ENCODE data around the gene MIXL1. TPM values are rescaled to one million over a fixed set of nuclear protein-coding genes. Genes with fewer than 3 reads are reported as not detected.
"Not testable (repeated sequence)": the region's sequence is repeated elsewhere in the genome, so short reads cannot be mapped to it uniquely, and the experiment has no call there.

Gene MIXL1
- under 1 TPM in 1 of 2 experiments, not detected in 1; 0.10 TPM for total RNA-seq

- Mint-ChIP-seq H3K27me3 (peaks cover 38% of the 10 kb centered on the region), H3K9me3 (no peaks in the 10 kb centered on the region), H3K27ac (no peak within 1 kb of the TSS), H3K4me3 (peak within 1 kb of the TSS; percentile 79), H3K4me1 (peaks cover 11% of the 10 kb centered on the region), H3K36me3 (peaks cover 4% of the 10 kb centered on the region)
- DNase-seq: peak; percentile 5
Observed at GRCh38 chr1:226223157-226223785, at the start of gene MIXL1. Gene MIXL1, plus strand, starts transcription at chr1:226223664. Its CDS starts 18 bp downstream, at chr1:226223682.

GRCh38 chr1:226176870-226177269 lies 46.6 kb upstream of the MIXL1 start:
- Mint-ChIP-seq H3K36me3 (peaks cover 21% of the 10 kb centered on the region), H3K27me3 (no peaks in the 10 kb centered on the region), H3K4me1 (peaks cover 34% of the 10 kb centered on the region), H3K9me3 (peaks cover 2% of the 10 kb centered on the region), H3K27ac (no peak overlapping the region), H3K4me3 (no peak overlapping the region)
- no peak for DNase-seq

DNA sequence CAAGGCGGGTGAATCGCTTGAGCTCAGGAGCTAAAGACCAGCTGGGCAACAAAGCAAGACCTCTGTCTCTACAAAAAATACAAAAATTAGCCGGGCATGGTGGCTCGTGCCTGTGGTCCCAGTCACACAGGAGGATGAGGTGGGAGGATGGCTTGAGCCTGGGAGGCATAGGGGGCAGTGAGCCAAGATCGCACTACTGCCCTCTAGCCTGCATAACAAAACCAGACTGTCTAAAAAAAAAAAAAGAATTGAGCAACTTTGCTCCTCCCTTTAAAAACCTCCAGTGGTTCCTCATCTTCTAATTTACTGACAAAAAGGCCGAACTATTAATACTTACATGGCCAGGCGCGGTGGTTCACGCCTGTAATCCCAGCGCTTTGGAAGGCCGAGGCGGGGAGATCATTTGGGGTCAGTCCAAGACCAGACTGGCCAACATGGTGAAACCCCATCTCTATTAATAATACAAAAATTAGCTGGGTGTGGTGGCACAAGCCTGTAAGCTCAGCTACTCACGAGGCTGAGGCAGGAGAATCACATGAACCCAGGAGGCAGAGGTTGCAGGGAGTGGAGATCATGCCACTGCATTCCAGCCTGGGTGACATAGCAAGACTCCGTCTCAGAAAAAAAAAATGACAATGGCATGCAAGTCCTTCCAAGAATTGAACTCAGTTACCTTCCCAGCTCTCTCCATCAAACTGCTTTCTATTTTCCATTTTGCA lies 41.3 kb upstream of the MIXL1 start:
- DNase-seq: no peak
- Mint-ChIP-seq H3K27me3 (no peaks in the 10 kb centered on the region), H3K4me1 (peaks cover 46% of the 10 kb centered on the region), H3K27ac (peak overlapping the region; percentile 49), H3K4me3 (no peak overlapping the region), H3K36me3 (peaks cover 30% of the 10 kb centered on the region), H3K9me3 (peaks cover 2% of the 10 kb centered on the region)

DNA sequence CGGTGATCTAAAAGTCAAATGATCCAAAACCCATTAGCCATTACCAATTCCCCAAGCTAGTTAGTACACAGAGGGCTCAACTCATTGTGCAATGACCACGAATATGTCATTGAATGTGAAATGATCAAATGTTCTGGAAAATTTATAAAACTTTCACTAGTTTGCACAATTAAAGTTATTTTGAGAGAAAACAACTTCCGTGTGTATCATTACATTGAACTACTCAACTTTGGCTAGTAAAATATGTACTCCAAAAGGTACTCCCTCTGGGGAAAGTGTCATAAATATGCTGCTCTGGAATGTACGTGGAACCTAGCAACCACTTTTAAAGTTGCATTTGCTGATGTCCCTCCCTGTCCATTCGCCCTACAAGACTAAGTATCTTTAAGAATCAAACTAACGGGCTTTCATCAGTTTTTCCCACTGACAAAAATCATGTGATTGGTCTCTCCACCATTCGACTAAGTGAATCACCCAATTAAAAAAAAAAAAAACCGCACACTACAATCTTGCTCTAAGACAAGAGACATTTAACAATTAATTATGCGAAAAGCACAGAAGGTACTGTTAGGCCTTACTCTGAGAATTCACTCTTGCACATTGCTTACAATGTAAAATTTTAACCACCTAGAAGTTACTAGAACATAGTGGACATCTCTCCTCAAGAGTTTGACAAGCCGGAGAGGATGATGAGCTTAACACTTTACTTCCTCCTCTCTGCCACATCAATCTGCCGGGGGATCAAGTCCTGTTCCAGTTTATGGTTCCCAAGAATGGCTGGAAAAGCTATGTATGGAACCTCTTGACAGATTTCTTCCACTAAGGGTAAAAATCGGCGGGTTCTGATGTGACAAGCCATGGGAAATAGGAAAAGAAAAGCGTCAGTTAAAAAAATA lies 38.1 kb upstream of the MIXL1 start:
- Mint-ChIP-seq H3K4me3 (peak overlapping the region; percentile 94), H3K36me3 (peaks cover 15% of the 10 kb centered on the region), H3K27me3 (no peaks in the 10 kb centered on the region), H3K9me3 (no peaks in the 10 kb centered on the region), H3K27ac (peak overlapping the region; percentile 87), H3K4me1 (peaks cover 32% of the 10 kb centered on the region)
- DNase-seq: no peak

GRCh38 chr1:226186124-226187018 lies 37.1 kb upstream of the MIXL1 start, which contains the start of gene ACBD3:
Gene ACBD3, minus strand, starts transcription at chr1:226186741. Its CDS starts 66 bp downstream, at chr1:226186675.
- Mint-ChIP-seq H3K4me1 (peaks cover 28% of the 10 kb centered on the region), H3K36me3 (peaks cover 15% of the 10 kb centered on the region), H3K4me3 (peak within 1 kb of the TSS; percentile 94), H3K9me3 (no peaks in the 10 kb centered on the region), H3K27ac (peak within 1 kb of the TSS; percentile 87), H3K27me3 (no peaks in the 10 kb centered on the region)
- DNase-seq: peak; percentile 86

- Mint-ChIP-seq H3K27ac (peak overlapping the region; percentile 80), H3K36me3 (peaks cover 14% of the 10 kb centered on the region), H3K4me1 (peaks cover 22% of the 10 kb centered on the region), H3K4me3 (peak overlapping the region; percentile 89), H3K9me3 (no peaks in the 10 kb centered on the region), H3K27me3 (no peaks in the 10 kb centered on the region)
- DNase-seq: no peak
Observed at GRCh38 chr1:226187019-226187322, 36.5 kb upstream of the MIXL1 start.

DNA sequence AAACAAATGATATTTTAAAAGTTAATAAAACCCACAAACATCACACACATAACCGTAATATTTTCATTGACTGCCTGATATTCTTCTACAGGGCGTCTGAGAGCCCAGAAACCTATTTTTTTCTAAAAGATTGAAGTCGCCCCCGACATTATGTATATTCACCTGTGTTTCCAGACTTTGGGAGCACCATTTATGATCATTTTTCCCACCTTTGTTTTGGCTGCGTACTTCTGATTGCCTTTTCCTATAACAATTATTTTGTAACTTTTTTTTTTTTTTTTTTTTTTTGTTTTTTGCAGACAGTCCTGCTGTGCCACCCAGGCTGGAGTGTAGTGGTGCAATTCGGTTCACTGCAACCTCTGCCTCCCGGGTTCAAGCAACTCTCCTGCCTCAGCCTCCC lies 36.1 kb upstream of the MIXL1 start:
- no peak for DNase-seq
- Mint-ChIP-seq H3K27me3 (no peaks in the 10 kb centered on the region), H3K27ac (peak overlapping the region; percentile 80), H3K4me3 (peak overlapping the region; percentile 52), H3K36me3 (peaks cover 14% of the 10 kb centered on the region), H3K4me1 (peaks cover 20% of the 10 kb centered on the region), H3K9me3 (no peaks in the 10 kb centered on the region)

- H3K36me3 Mint-ChIP-seq: no peaks in the 10 kb centered on the region
- H3K27ac Mint-ChIP-seq: no peak overlapping the region
- no peaks in the 10 kb centered on the region for H3K9me3 Mint-ChIP-seq
- H3K27me3 Mint-ChIP-seq: peaks cover 3% of the 10 kb centered on the region
- peaks cover 2% of the 10 kb centered on the region for H3K4me1 Mint-ChIP-seq
- no peak overlapping the region for H3K4me3 Mint-ChIP-seq
- no peak for DNase-seq
Observed at GRCh38 chr1:226195144-226195543, 28.3 kb upstream of the MIXL1 start.

DNA sequence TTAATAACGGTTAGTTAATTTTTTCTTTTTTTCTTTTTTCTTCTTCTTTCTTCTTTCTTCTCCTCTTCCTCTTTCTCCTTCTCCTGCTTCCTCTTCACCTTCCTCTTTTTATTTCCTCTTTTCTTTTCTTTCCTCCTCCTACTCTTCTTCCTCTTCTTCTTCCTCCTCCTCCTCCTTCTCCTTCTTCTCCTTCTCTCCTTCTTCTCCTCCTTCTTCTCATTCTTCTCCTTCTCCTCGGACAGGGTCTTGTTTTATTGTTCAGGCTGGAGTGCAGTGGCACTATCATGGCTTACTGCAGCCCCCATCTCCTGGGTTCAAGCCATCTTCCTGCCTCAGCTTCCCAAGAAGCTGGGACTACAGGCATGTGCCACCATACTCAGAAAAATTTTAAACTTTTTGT lies 23.5 kb upstream of the MIXL1 start:
- H3K4me1 Mint-ChIP-seq: peaks cover 2% of the 10 kb centered on the region
- H3K27me3 Mint-ChIP-seq: peaks cover 3% of the 10 kb centered on the region
- no peaks in the 10 kb centered on the region for H3K9me3 Mint-ChIP-seq
- H3K4me3 Mint-ChIP-seq: no peak overlapping the region
- no peaks in the 10 kb centered on the region for H3K36me3 Mint-ChIP-seq
- no peak for DNase-seq
- H3K27ac Mint-ChIP-seq: no peak overlapping the region

DNA sequence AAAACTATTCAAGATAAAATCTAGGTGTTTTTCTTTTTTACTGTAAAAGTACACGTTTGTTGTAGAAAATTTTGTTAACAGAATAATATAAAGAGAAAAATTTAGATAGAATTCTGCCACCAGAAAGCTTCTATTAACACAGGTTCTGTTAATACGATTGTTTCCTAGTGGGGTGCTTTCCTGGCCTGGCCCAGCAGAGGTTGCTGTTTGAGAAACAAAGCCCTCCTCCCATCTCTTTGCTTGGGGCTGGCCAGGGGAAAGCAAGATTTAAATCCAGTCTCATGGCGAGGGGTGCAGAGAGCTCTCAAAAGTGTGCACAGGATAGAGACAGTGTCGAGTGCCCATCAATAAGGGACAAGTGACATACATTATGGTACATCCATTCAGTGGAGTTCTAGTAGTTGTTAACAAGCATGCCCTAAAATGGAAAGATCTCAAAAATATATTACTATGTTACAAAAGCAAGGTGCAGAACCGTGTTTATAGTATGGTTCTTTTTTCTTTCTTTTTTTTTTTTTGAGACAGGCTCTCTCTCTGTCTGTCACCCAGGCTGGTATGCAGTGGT lies 22.4 kb upstream of the MIXL1 start:
- no peak overlapping the region for H3K27ac Mint-ChIP-seq
- DNase-seq: no peak
- no peaks in the 10 kb centered on the region for H3K9me3 Mint-ChIP-seq
- peaks cover 3% of the 10 kb centered on the region for H3K27me3 Mint-ChIP-seq
- no peaks in the 10 kb centered on the region for H3K36me3 Mint-ChIP-seq
- no peak overlapping the region for H3K4me3 Mint-ChIP-seq
- peaks cover 2% of the 10 kb centered on the region for H3K4me1 Mint-ChIP-seq

GRCh38 chr1:226202246-226202645 lies 21.2 kb upstream of the MIXL1 start:
- Mint-ChIP-seq H3K9me3 (no peaks in the 10 kb centered on the region), H3K27ac (no peak overlapping the region), H3K27me3 (peaks cover under 1% of the 10 kb centered on the region), H3K4me1 (no peaks in the 10 kb centered on the region), H3K4me3 (no peak overlapping the region), H3K36me3 (no peaks in the 10 kb centered on the region)
- no peak for DNase-seq

- not testable (repeated sequence) for DNase-seq, H3K27me3 Mint-ChIP-seq, H3K27ac Mint-ChIP-seq, H3K9me3 Mint-ChIP-seq, H3K4me1 Mint-ChIP-seq, H3K4me3 Mint-ChIP-seq, H3K36me3 Mint-ChIP-seq
Observed at GRCh38 chr1:226202666-226203065, 20.8 kb upstream of the MIXL1 start.

DNA sequence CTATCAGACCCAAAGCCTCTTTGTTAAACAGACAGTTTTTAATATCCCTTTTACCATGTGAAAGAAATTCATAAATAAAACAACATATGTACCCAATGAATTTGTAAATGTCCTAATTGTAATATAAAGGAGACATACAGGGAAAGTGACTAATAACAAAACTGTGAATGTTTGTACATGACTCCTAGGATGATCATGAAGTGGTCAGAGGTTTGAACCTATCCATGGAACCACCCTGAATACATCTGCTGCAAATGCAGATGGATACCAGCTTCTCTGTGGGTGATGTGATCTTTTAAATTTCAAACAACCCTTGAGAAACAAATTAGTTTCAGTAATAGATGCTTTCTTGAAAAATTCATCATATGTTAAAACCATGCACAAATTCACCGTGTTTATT lies 20.2 kb upstream of the MIXL1 start:
- Mint-ChIP-seq H3K36me3 (no peaks in the 10 kb centered on the region), H3K4me3 (no peak overlapping the region)

GRCh38 chr1:226203655-226204054 lies 19.8 kb upstream of the MIXL1 start:
- DNase-seq: no peak
- no peaks in the 10 kb centered on the region for H3K9me3 Mint-ChIP-seq
- H3K36me3 Mint-ChIP-seq: no peaks in the 10 kb centered on the region
- no peak overlapping the region for H3K4me3 Mint-ChIP-seq
- H3K27ac Mint-ChIP-seq: no peak overlapping the region
- H3K4me1 Mint-ChIP-seq: no peaks in the 10 kb centered on the region
- no peaks in the 10 kb centered on the region for H3K27me3 Mint-ChIP-seq

More for the DNA sequence above, 20.2 kb upstream of the MIXL1 start:
- DNase-seq: no peak
- Mint-ChIP-seq H3K27me3 (no peaks in the 10 kb centered on the region), H3K27ac (no peak overlapping the region), H3K9me3 (no peaks in the 10 kb centered on the region), H3K4me1 (no peaks in the 10 kb centered on the region)
